Lower lobe of right lung (tissue), 2 donors: ENCODE data around the gene GM2A. TPM values are rescaled to one million over a fixed set of nuclear protein-coding genes. Genes with fewer than 3 reads are reported as not detected.
A peak's percentile ranks its signal among the peaks of the same experiment; 100 is the strongest.
"Not testable (repeated sequence)": the region's sequence is repeated elsewhere in the genome, so short reads cannot be mapped to it uniquely, and the experiment has no call there.

ENCODE experiments used
- ATAC-seq, 2 donors: fragments of 200-7000 bp; cut with Tn5 transposase; one replicate each; pipeline ENCODE4 v1.9.1; 2020 to 2022; ENCODE audit warnings: mild to moderate bottlenecking in 2 of 2, moderate library complexity in 2 of 2
- DNase-seq: peaks from one replicate; pipeline ENCODE4 v3.0.0-alpha.2; 2020
- H3K27ac ChIP-seq: fragments of 200-600 bp; one replicate; pipeline ENCODE4 v1.8.0; 2022
- H3K27me3 ChIP-seq: fragments of 200-600 bp; one replicate; pipeline ENCODE4 v1.8.0; 2022; ENCODE audit warnings: low read depth
- H3K36me3 ChIP-seq: fragments of 200-600 bp; one replicate; pipeline ENCODE4 v1.8.0; 2022; ENCODE audit warnings: mild to moderate bottlenecking
- H3K4me1 ChIP-seq: fragments of 200-600 bp; one replicate; pipeline ENCODE4 v1.8.0; 2022
- H3K4me3 ChIP-seq: fragments of 200-600 bp; one replicate; pipeline ENCODE4 v1.8.0; 2022; ENCODE audit warnings: mild to moderate bottlenecking
- H3K9me3 ChIP-seq: fragments of 200-600 bp; one replicate; pipeline ENCODE4 v1.8.0; 2022
- intact Hi-C: fragments of 100-400 bp; cut with DNase I; formaldehyde crosslinking; loops from one replicate; pipeline ENCODE4 v1.11.0; 2022
- total RNA-seq: library from RNA; stranded (reverse); fragmentation: NEBNext Ultra II Directional; extraction: Animal tissue kit (Norgen Biotek cat#: 25700); gene quantifications from one replicate; pipeline ENCODE4 v1.2.1, GENCODE V29; 2021
- TF ChIP-seq, protein P1 (sequence below): fragments of 200-600 bp; IDR thresholded peaks from one replicate; pipeline ENCODE4 v1.8.0; 2022; ENCODE audit warnings: antibody characterized with exemption, mild to moderate bottlenecking
- donor health status: DM: no; HTN: yes; CAD: no; lungs with severe emphysema.

GM2A gene
- total RNA-seq, 1 donor from 2014 or later = 129 TPM

DNA sequence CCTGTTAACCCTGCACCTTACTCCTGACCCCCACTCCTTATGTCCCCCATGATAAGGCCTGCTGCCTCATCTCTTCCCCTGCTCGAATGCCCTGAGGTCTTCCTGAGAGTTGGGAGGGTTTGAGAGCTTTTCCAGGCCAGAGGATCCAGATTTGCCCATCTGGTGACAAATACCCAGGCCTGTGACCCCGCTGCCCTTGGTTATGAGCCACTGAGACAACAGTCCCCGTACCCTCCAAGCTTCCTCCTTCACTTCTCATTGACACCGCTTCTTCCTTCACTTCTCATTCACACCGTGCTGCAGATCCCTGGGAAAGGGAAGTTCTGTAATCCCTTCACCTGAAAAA, 593 bp downstream of the GM2A start:
- Histone ChIP-seq H3K27me3 (no peaks in the 10 kb centered on the region), H3K4me1 (peaks cover 50% of the 10 kb centered on the region), H3K4me3 (peak overlapping the region; percentile 76), H3K27ac (peak overlapping the region; percentile 80), H3K36me3 (no peaks in the 10 kb centered on the region), H3K9me3 (no peaks in the 10 kb centered on the region)
- DNase-seq (no peak), ATAC-seq (no peak)
- TF ChIP-seq, protein P1, sequence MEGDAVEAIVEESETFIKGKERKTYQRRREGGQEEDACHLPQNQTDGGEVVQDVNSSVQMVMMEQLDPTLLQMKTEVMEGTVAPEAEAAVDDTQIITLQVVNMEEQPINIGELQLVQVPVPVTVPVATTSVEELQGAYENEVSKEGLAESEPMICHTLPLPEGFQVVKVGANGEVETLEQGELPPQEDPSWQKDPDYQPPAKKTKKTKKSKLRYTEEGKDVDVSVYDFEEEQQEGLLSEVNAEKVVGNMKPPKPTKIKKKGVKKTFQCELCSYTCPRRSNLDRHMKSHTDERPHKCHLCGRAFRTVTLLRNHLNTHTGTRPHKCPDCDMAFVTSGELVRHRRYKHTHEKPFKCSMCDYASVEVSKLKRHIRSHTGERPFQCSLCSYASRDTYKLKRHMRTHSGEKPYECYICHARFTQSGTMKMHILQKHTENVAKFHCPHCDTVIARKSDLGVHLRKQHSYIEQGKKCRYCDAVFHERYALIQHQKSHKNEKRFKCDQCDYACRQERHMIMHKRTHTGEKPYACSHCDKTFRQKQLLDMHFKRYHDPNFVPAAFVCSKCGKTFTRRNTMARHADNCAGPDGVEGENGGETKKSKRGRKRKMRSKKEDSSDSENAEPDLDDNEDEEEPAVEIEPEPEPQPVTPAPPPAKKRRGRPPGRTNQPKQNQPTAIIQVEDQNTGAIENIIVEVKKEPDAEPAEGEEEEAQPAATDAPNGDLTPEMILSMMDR = no peak
- intact Hi-C loops = no loop called here

DNA sequence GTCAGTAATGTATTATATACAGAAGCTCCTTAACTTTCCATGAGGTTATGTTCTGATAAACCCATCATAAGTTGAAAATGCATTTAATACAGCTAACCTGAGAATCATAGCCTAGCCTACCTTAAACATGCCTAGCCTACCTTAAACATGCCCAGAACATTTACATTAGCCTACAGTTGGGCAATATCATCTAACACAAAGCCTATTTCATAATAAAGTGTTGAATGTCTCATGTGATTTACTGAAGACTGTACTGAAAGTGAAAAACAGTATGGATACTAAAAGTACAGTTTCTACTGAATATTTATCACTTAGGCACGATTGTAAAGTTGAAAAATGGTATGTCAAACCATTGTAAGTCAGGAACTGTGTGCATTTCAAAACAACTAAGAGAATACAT, 1.6 kb downstream of the GM2A start:
- Histone ChIP-seq H3K36me3 (no peaks in the 10 kb centered on the region), H3K27me3 (no peaks in the 10 kb centered on the region), H3K27ac (no peak overlapping the region), H3K4me1 (peaks cover 50% of the 10 kb centered on the region), H3K9me3 (no peaks in the 10 kb centered on the region), H3K4me3 (peak overlapping the region; percentile 76)
- no peak for DNase-seq
- TF ChIP-seq, protein P1 = no peak
- intact Hi-C loops = no loop called here
- no peak for ATAC-seq

GRCh38 chr5:151254990-151255389, 2.0 kb downstream of the GM2A start:
- ATAC-seq, H3K27me3 ChIP-seq, intact Hi-C loops, H3K4me3 ChIP-seq, DNase-seq, H3K27ac ChIP-seq, H3K36me3 ChIP-seq, H3K9me3 ChIP-seq: not testable (repeated sequence)
- peaks cover 50% of the 10 kb centered on the region for H3K4me1 ChIP-seq

DNA sequence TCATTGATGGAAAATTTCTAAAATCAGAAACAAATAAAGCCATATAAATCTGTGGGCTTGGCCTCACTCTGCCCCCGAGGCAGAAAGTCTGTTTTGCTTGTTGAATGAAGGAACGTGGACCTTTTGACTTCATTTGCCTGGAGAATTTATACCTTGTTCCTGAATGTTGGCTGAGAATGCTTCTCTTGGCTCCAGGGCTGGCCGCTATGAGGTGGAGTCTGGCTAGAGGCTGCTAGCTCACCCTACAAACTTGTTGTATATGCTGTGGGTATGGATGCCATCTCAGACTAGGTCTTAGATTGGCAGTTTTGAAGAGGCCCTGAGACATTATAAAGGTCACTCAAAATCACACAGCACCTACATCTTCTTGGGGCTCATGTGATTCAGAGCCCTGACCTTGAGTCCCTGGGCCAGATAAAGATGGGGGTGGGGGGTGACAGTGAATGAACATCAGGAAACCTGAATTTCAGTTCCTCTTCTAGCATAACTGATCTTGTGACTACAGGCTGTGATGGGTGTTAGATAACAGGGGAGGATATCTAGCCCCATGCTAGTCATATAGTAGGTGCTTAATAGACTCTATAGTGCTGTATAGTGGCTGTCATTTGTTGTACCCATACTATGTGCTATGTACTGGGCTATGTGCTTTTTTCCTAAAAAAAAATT, 2.8 kb downstream of the GM2A start:
- Histone ChIP-seq H3K27me3 (no peaks in the 10 kb centered on the region), H3K9me3 (no peaks in the 10 kb centered on the region), H3K4me3 (no peak overlapping the region), H3K4me1 (peaks cover 50% of the 10 kb centered on the region), H3K36me3 (peaks cover 11% of the 10 kb centered on the region), H3K27ac (no peak overlapping the region)
- ATAC-seq (no peak), DNase-seq (no peak)
- TF ChIP-seq, protein P1 = no peak
- intact Hi-C loops = no loop called here

- Histone ChIP-seq H3K27me3 (no peaks in the 10 kb centered on the region), H3K4me1 (peaks cover 44% of the 10 kb centered on the region), H3K9me3 (no peaks in the 10 kb centered on the region), H3K27ac (peak overlapping the region; percentile 39), H3K4me3 (no peak overlapping the region), H3K36me3 (peaks cover 30% of the 10 kb centered on the region)
- ATAC-seq (no peak), DNase-seq (peak; percentile 60)
- TF ChIP-seq, protein P1 = no peak
- intact Hi-C loops = no loop called here
Measured at GRCh38 chr5:151257731-151258181, 4.8 kb downstream of the GM2A start.

- H3K27me3 ChIP-seq = no peaks in the 10 kb centered on the region
- intact Hi-C loops = no loop called here
- ATAC-seq = peak; percentile 68 to 84
- peaks cover 44% of the 10 kb centered on the region for H3K4me1 ChIP-seq
- no peak overlapping the region for H3K4me3 ChIP-seq
- TF ChIP-seq, protein P1 = no peak
- peaks cover 34% of the 10 kb centered on the region for H3K36me3 ChIP-seq
- no peak for DNase-seq
- peak overlapping the region; percentile 39 for H3K27ac ChIP-seq
- no peaks in the 10 kb centered on the region for H3K9me3 ChIP-seq
Measured at GRCh38 chr5:151258201-151258611, 5.2 kb downstream of the GM2A start.
